HG03460 (cell line): ENCODE results near the gene CCL24.
"Not testable (repeated sequence)": the region's sequence is repeated elsewhere in the genome, so short reads cannot be mapped to it uniquely, and the experiment has no call there.

ENCODE experiments used
- ATAC-seq: cut with Tn5 transposase; IDR thresholded peaks from one replicate; pipeline ENCODE4 v1.9.1; 2021; ENCODE audit not compliant: unreplicated experiment

The CCL24 gene

DNA sequence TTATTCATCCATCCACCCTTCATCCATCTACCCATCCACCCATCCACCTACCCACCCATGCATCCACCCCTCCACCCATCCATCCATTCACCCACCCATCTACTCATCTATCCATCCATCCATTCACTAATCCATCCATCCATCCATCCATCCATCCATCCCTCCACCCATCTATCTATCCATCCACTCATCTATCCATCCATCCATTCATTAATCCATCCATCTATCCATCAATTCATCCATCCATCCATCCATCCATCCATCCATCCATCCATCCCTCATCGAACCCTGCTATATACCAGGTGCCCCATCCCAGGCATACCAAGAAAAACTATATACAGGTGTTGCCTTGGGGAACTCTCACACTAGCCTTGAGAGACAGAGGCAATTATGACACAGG is 7.1 kb upstream of the CCL24 start:
- ATAC-seq, result no peak

DNA sequence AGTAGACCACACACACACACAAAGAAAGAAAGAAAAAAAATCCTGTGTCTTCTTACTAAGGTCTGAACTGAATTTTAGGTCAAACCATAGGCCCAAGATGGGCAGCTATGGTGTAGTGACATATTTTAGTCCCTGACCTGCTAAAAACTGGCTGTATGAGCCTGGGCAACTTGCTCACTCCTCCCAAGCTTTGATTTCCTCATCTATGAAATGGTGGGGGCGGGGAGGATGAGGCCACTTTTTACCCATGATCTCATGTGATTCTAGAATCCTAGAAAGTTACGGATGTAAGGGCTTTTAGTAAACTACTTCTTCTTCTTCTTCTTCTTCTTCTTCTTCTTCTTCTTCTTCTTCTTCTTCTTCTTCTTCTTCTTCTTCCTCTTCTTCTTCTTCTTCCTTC is 6.1 kb upstream of the CCL24 start:
- ATAC-seq, result no peak

DNA sequence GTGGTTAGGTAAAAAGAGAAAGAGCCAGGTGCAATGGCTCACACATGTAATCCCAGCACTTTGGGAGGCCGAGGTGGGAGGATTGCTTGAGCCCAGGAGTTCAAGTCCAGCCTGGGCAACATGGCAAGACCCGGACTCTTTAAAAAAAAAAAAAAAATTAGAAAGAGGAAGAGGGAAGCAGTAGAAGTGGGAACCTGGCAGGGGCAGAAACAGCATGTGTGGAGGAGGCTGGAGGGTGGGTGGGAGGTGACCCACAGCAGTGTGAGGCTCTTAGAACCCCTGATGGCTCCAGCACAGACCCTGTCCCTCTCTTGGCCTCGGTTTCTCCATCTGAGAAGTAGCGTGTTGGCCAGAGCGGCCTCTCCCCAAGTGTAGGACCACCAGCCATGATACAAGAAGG is 4.9 kb upstream of the CCL24 start:
- ATAC-seq, result no peak

DNA sequence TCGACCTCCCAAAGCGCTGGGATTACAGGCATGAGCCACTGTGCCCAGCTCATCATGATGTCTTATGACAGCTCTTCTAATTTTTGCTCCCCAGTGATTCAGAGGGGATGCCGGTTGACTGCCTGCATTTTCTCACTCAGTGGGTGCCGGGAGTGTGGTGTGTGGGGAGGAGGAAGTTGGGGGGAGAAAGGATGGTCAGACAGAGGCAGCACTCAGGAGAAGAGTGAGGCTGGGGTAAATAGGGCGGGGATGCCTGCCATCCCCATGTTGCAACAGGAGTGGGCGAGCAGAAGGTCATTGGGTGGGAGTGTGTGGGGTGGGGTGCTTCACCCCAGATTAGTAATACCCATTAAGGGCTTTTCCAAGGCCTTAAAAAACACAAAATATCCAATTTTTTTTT is 3.5 kb upstream of the CCL24 start:
- ATAC-seq, result no peak

DNA sequence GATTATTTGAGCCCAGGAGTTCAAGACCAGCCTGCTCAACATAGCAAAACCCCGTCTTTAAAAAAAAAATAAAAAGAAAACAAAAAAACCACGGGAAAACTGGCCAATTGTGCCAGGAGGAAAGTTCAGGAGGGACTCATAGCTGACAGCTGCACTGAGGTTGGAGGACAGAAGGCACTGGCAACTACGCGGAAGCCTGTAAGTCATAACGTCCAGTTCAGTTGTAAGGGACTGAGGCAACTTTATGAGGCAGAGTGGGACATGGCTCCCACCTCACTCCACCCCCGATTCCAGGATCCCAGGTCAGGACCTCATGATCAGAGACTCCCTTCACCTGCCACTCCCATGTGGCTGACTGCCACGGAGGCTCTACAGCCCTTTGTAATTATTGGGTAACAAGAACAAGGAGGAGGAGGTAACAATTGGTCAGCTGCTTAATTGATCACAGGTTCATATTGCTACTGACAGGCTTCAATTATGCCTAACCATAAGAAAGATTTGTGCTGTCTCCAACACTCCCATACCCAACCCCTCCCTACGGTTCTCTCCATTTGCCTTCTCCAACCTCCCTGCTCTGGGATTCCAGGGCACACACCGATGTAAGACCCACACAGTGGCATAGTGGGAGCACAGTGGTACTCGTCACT is 1.9 kb upstream of the CCL24 start:
- ATAC-seq, result no peak

DNA sequence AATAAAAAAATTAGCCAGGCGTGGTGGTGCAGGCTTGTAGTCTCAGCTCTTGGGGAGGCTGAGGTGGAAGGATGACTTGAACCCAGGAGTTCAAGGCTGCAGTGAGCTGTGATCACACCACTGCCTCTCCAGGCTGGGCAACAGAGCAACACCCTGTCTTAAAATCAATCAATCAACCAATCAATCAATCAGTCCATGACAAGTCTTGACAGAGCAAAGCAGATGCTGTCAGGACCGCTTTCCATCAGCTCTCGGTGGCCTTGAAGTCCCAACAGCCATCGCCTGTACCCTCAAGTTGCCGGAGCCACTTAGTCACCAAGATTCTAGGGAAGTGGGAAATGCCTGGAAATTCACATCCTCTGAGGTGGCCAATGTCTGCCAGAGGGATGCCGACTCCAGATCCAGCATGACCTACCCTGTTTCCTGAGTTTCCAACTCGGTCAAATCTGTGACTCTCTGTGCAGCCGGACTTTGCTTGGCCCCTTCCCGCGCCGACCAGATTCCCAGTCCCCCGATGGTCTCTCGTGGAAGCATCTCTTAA is 871 bp upstream of the CCL24 start:
- ATAC-seq, result no peak

DNA sequence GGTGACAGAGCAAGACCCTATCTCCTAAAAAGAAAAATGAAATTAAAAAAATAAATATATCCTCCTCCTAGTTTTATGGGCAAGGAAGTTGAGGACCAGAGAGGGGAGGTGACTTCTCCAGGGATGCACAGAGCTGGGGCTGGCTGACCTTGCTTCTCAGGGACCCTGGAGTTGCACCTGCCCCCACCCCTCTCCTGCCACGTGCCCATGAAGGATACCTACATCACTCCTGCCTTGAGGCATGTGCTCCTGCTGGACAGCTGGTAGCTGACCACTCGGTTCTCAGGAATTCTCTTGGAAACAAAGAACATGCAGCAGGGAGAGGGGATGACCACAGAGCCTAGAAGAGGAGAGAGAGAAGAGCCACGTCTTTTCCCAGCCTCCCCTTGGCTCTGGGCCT is 522 bp downstream of the CCL24 start:
- ATAC-seq, result no peak

DNA sequence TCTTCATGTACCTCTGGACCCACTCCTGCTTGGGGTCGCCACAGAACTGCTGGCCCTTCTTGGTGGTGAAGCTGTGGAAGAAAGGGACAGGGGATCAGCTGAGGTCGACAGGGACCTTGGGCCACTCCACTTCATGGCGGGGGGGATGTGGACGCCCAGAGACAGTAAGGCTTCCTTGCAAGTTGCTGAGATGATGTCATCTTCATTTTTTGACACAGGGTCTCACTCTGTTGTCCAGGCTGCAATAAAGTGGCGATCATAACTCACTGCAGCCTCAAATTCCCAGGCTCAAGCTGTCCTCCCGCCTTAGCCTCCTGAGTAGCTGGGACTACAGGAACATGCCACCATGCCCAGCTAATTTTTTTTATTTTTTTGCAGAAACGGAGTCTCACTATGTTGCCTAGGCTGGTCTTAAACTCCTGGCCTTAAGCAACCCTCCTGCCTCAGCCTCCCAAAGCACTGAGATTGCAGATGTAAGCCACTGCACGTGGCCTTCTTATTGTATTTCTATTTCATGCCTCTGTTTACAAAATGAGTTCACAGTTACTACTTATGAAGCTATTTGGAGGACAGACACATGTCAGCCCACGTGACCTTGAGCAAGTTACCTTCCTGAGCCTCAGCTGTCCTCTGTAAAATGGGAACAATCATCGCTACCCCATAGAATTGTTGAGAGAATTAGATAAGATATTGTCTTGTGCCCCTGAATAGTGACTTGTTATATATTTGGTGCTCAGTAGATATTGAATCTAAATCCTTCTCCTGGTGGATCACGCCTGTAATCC is 1.5 kb downstream of the CCL24 start:
- ATAC-seq, result no peak

DNA sequence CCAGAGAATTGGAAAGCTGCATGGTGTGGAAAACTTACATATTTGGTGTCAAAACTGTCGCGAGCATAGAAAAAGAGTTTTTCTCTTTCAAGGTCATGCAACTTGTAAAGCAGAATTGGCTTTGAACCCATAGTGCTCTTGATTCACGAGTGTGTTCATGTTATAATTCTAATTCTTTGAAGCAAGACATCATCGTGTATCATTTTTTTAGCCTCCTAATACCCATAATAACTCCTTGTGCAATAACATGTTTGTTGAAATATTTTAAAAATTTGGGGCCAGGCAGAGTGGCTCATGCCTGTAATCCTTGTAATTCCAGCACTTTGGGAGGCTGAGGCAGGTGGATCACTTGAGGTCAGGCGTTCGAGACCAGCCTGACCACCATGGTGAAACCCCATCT is 4.2 kb downstream of the CCL24 start:
- ATAC-seq, result no peak

DNA sequence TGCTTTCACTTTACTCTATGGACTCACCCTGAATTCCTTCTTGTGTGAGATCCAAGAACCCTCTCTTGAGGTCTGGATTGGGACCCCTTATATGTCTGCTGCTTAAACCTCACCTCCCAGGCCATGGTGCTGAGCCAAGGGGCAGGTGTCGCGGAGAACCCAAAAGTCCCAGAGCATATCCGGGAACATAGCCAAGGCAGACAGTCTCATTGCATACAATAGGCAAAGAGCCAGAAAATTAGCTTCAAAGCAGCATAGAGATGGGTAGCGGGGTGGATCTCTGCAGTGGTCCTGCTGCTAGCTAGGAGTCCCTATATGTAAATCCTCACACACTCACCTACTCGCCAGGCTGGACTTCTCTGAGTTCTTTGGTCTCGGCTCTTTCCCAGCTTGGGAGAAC is 5.5 kb downstream of the CCL24 start:
- no peak for ATAC-seq

DNA sequence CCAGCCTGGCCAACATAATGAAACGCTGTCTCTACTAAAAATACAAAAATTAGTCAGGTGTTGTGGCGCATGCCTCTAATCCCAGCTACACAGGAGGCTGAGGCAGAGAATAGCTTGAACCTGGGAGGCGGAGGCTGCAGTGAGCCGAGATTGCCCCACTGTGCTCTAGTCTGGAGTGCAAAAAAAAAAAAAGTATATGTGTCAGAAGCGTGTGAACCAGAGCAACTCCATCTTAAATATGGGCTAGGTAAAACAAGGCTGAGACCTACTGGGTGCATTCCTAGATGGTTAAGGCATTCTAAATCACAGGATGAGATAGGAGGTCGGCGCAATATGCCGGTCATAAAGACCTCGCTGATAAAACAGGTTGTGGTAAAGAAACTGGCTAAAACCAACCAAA is 6.2 kb downstream of the CCL24 start:
- ATAC-seq, result no peak

DNA sequence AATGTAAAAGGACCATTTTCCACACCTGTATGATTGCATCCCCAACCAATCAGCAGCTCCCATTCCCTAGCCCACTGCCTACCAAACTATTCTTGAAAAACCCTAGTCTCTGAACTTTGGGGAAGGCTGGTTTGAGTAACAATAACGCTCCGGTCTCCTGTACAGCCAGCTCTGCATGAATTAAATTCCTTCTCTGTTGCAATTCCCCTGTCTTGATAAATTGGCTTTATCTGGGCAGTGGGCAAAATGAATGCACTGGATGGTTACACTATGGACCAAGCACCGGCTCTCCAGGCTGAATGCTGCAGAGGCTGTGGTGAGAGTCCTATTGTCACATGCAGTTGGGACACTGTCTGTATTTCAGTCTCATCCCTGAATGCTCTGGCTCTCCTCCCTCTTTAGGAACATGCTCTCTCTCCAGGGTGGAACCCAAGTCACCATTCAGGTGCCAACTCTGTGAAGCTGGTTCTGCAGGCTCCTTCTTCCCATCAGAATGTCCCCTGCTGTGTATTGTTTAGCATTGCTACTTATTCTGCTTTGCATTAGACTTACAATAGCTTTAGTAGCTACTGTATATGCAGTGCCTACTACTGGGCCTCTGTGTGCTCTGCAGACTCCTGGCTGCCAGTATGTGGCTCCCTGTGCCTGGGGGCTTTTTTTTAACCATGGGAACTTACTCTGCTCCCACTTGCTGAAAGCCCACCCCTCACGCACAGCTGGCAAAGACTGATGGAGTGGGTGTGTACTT is 6.9 kb downstream of the CCL24 start:
- no peak for ATAC-seq

DNA sequence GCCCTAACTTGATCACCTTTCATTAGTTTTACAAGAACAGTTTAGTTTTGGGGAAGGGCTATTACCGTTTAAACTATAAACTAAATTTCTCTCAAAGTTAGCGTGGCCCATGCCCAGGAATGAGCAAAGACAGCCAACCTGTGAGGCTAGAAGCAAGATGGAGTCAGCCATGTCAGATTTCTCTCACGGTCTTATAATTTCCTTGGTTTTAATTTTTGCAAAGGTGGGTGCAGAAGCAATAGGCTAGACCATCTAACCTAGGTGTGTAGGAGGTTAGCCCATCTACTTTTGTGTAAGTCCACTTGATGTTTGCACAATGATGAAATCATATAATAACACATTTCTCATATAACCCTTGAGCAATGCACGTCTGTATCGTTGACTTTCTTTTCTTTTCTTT is 8.9 kb downstream of the CCL24 start:
- ATAC-seq, result no peak

DNA sequence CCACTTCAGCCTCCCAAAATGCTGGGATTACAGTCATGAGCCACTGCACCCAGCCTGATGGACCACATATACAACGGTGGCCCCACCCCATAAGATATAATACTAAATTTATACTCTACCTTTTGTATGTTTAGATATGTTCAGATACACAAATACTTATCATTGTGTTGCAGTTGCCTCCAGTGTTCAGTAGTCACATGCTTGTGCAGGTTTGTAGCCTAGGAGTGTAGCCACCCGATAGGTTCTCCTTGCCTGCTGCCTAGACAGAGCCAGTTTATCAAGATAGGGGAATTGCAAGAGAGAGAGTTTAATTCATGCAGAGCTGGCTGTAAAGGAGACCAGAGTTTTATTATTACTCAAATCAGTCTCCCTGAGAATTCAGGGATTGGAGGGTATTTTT is 9.6 kb downstream of the CCL24 start:
- no peak for ATAC-seq

DNA sequence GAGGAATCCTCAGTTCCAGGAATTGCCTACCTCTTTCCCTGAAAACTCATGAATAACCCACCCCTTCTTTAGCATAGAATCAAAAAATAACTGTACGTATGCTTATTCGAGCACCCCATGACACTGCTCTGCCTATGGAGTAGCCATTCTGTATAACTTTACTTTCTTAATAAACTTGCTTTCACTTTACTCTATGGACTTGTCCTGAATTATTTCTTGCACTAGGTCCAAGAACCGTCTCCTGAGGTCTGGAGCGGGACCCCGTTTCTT is 11.1 kb downstream of the CCL24 start:
- no peak for ATAC-seq

DNA sequence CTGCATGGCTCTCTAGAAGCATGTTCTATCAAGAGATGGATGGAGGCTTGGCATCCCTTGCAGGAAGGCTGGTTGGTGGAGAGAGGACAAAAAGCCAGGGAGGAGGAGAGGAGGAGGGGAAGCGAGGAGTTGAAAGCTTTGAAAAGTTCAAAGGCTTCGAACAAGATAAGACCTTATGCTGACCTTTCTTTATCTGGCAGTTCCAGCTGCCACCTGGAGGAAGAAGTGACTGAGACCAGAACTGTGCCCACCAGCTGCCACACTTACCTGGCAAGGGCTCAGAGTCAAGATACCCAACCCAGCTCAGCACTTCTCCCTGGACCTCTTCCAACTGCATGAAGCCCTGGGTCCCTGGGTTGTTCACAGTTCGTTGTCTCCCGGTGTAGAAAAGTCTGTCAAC is 14.8 kb downstream of the CCL24 start:
- no peak for ATAC-seq

DNA sequence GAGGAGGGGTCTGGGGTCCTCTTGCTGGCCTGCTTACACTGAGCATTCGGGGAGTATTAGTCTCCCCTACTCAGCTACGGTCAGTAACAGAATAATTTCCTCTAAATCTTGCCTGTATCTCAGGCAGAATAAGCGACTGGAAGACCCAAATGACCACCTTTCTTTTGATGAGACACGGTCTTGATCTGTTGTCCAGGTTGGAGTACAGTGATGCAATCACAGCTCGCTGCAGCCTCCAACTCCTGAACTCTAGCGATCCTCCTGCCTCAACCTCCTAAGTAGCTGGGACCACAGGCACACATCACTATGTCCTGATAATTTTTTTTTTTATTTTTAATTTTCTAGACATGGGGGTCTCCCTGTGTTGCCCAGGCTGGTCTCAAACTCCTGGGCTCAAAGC is 17.2 kb downstream of the CCL24 start:
- no peak for ATAC-seq

DNA sequence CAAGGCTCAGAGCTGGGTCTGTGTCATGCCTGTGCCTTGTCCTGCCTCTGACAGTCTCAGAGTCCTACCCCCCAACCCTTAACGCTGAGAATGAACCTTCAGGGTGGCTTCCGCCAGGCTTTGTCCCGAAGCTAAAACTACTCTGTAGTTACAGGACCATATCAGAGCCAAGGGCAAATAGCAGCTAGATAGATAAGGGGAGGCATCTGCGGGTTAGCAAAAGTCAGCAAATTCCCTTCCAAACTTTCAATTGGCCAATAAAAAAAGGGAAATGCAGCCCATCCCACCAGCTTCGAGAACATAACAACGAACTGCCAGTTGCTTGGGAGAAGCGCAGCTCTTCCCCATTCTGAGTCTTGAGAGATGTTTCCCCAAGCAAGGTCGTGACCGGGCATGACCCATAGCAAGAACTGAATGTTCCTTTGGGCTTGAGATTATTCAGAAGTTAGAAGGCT is 17.7 kb downstream of the CCL24 start:
- ATAC-seq, result no peak

DNA sequence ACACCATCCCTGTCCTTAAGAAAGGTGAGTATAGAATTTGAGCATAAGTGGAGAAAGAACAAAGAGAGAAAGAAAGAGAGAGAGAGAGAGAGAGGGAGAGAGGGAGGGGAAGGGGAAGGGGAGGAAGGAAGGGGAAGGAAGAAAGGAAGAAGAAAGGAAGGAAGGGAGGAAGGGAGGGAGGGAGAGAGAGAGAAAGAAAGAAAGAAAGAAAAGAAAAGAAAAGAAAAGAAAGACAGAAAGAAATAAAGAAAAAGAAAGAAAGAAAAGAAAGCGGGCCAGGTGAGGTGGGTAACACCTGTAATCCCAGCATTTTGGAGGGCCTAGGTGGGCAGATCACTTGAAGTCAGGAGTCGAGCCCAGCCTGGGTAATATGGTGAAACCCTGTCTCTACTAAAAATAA is 19.9 kb downstream of the CCL24 start:
- no peak for ATAC-seq

DNA sequence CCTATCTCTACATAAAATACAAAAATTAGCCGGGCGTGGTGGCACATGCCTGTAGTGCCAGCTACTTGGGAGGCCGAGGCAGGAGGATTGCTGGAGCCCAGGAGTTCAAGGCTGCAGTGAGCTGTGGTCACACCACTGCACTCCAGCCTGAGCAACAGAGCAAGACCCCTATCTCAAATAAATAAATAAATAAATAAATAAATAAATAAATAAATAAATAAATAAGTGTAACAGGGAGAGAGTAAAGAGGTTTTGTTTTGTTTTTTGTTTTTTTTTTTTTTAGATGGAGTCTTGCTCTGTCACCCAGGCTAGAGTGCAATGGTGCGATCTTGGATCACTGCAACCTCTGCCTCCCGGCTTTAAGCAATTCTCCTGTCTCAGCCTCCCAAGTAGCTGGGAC is 21.0 kb downstream of the CCL24 start:
- ATAC-seq, result not testable (repeated sequence)

DNA sequence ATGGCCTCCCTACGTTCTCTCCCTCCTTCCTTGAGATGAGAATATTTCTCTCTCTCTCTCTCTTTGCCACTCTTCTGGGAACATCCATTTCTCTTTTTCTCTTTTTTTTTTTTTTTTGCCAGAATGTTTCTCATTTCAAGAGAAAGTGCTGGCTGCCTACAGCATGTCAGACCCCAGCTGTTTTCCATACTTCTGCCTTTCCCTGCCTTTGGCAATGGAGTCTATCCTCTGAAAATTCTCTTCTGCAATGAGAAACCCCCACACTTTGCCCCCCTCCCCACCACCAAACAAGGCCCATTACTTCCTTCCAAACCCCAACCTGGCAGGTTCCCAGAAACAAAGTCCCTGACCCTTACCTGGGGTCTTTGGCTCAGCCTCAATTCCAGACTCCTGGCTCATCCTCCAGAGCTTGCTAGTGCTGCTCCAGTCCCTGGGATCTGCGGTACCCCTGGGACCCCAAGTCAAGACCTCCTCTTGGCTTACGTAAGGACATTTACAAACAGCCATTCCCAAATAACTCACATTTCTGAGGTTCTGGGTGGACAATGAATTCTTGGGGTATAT is 24.2 kb downstream of the CCL24 start:
- ATAC-seq, result no peak
